GM19467 (cell line): ENCODE results near the gene CNTN2.
A peak's percentile ranks its signal among the peaks of the same experiment; 100 is the strongest.

Experiments used
- ATAC-seq: cut with Tn5 transposase; IDR thresholded peaks from one replicate; pipeline ENCODE4 v1.9.1; 2021; ENCODE audit warnings: mild to moderate bottlenecking, moderate library complexity; ENCODE audit not compliant: unreplicated experiment

Gene CNTN2

DNA sequence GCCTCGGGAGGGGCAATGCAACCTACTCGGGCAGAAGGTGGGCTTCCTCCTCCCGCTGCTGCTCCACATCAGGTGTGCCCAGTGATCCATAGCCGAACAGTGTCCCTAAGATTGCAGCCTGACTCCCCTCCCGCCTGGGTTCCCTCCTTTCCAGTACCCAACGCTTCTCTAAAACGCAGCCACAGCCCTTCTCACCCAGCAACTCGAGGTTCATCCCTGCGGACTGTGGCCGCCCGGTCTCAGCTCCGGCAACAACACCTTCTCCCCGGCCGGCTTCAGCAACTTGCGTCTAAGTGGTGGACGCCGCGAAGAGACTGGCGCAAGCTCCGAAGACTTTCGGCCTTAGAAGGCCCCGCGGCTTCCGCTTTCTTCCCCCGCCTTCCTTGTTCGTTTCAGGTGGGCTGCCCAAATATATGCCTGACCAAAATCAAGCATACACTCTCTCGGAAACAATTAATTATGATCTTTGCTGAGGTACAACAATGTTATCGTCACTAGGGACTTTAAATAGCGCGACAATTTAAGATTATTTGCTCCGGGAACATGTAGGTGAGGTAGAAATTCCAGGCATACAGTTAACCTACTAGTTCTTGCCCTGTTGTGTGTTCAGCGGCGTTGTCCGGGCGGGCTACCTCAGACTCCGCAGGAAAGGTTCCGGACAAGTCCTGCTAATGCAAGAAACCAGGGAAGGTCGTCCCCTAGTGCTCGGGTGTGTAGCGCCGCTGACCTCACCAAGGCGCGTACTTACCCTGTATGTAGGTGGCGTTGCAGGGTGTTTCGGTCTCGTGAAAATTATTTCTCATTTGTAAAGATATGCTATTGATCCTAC is 78.9 kb downstream of the CNTN2 start, which contains the start of gene RBBP5:
Gene RBBP5, minus strand, starts transcription at position 319 of the 829 bp plus-strand sequence. Its CDS starts 105 bp downstream, at position 214.
- ATAC-seq, result peak; percentile 88

DNA sequence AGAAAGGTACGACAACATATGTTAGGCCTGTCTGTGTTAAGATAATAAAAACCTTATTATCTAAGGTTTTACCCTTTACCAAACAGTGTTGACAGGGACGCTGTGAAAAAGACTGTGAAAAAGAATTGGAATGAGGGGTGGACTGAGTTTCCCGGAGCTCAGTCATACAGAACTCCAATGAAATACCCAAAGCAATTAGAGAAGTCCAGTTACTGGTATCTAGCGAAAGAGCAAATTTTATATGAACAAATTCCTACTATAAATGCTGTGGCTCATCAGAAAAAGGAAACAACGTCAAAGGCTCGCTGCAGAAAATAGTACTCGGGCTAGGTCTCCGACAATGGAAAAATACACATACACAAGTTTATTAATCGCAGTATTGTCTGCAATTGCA is 79.5 kb downstream of the CNTN2 start:
- ATAC-seq, result no peak

DNA sequence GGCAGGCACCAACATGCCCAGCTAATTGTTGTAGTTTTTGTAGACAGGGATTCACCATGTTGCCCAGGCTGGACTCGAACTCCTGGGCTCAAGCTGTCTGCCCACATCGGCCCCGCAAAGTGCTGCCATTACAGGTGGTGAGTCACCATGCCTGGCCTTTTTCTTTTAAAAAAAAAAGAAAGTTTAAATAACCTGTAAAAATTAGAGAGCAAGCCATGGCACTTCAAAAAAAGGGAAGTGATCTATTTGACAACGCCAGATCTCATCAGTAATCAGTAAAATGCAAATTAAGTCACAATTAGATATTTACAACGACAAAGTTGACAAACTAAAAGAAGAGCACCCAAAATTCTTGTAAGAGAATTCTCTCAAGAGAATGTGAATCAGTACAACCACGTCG is 81.7 kb downstream of the CNTN2 start:
- no peak for ATAC-seq

DNA sequence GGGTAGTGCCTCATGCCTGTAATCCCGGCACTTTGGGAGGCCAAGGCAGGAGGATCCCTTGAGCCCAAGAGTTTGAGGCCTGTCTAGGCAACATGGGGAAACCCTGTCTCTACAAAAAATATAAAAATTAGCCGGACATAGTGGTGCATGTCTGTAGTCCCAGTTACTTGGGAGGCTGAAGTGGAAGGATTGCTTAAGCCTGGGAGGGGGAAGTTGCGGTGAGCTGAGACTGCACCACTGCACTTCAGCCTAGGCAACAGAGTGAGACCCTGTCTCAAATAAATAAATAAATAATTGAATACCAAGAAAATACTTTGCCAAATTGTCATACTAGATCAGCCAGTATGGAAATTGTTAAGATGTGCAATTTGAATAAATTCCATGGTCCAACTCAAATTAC is 84.6 kb downstream of the CNTN2 start:
- no peak for ATAC-seq
